Measurements from ENCODE around the gene RNGTT.

The RNGTT gene

DNA sequence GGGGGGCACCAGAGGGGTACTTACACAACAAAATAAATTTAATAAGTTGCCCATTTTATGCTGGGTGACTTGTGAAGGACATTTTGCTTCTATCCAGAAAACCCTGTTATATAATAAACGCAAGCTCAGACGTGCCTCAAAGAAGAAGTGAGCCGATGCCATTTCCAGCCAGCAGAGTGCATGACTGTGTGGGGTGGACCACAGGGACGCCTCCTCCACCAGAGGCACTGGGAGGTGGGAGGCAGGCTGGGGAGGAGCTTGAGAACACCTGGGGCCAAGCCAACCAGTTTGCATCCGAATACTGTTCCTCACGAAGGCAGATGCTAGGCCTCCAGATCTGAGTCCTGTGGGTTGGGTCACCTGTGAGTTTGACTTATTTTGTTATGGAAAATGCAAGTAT, 363.8 kb downstream of the RNGTT start:
- no peak for DNase-seq (ENCODE audit: low read depth, low spot score)

DNA sequence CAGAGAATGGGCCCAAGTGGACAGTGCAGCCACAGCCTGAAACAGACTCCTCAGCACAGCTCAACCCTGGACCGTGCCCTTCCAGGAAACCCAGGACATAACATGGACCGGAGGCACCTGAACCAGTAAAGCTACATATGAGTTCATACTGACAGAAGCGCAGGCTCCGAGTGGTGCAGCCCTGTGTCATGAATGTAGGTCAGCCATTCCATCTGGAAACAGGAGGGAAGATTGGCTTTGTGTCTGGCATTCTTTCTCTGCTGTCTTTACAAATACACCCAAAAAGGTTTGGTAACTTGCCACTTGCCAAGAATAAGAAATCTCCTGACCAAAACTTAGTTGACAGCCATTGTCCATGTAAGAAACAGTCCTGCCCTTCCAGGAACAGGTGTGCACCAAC, 366.6 kb downstream of the RNGTT start:
- no peak for DNase-seq (ENCODE audit: low read depth, low spot score)

DNA sequence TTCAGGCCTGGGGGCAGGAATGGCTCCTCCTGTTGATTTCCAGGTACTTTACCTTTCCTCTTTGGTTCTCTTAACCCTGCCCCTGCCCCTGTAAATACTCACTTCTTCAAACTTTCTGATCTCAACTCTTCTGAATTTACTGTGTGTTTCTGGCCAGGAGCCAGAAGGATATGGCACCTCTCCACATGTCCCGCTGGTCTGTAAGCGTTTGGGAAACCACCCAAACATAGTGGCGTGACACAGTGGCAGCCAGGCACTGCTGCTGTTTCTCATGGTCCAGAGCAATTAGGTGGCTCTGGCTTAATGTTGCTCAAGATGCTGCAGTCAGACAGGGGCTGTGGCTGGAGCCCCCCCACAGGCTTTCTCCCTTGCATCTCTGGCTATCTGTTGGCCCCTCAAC, 374.5 kb downstream of the RNGTT start:
- no peak for DNase-seq (ENCODE audit: low read depth, low spot score)

DNA sequence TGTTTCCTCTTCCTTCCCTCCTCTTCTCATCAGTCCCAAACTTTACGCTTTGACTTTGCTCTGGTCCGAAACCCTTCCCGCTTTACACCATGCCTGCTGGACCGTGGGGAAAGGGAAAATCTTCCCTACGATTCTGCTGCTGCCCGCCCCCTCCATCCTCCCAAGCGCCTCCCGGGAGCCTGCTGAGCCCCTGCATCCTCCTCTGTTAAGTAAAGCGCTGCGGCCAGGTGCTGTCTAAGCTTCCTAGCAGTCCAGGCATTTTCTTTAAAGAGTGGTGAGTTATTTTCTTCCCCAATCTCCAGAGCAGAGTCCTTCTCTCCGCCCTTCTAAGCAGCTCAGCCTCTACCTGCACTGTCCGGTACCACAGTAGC, 376.3 kb downstream of the RNGTT start:
- DNase-seq (ENCODE audit: low read depth, low spot score), result no peak

DNA sequence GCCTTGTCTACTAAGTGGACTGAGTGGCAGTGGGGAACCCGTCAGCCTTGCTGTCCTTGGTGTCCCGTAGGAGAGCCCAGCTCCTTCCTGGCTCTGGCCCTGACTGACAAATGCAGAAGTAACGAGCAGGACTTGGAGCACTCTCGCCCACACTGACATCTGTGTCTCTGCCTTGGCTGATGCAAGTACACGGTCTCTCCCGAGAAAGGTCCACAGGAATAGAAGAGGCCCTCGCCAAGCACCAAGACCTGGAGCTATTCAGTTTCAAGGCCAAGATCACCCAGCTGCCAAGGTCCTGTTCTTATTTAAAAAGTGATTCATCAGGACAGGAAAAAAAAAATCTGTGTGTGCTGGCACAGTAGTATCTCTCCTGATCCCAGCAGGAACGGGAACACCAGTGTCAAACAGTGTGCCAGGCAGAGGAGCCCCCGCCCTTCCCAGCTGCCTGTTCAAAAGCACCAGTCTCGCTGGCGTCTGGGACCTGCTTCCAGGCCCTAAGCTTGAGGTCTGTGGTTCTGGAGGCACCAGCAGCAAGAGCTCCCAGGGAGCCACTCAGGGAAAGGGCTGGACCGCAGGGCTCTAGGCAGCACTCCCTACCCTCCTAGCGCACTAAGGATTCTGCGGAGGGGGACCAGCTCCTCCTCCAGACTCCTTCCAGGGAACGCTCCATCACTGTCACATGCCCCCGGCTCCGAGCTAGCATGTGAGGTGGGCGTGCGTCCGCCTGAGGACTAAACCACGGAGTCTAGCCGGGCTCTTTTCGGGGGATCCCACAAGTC, 376.9 kb downstream of the RNGTT start:
- DNase-seq (ENCODE audit: low read depth, low spot score), result no peak

DNA sequence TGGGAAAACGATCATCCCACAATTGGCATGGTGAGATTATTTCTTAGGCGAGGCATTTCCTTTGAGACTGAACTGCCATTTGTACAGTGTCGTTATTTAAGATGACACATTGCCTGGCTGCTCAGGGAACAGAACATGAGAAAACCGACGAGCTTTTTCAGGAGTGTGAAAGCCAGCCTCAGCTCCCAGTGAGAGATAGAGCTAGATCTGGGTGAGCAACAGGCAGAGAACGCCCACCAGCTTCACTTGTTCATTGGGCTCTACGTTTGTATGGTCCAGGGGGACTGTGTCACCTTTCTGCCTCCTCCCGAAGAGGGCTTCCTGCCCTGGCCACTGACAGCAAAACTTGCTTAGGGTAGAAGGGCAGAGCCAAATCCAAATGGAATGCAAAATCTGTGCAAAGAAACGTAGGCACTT, 378.1 kb downstream of the RNGTT start:
- DNase-seq (ENCODE audit: low read depth, low spot score), result no peak

DNA sequence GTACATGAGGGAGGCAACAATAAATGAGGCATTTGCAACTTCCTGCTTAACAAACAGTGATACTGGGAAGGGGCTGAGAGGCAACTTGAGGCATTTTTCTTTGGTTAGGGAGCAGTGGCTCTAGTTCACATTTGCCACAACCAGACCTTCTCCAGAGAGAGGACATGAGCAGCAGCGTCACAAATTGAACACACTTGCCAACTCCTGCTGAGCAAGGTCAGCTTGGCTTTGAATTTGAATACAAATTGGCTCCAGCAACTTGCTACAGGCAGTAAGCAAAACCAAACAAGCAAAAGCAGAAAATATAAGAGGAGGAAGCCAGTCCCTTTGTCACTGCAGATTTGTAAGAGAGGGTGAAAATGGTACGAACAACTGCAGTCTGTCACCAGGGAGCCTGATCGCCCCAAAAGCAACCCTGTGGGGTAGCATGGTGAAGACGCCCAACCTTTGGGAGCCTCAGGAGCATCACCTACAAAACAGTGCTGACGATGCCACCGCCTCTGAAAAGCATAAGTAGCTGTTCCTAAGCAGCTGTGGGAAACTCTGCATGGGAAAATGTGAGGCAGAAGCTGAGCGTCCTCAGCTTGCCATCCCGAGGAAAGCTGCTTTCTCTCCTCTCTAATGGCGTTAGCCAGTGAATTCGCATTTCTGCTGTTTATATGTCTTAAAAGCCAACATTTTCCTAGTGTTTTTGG, 378.7 kb downstream of the RNGTT start:
- DNase-seq (ENCODE audit: low read depth, low spot score), result no peak

DNA sequence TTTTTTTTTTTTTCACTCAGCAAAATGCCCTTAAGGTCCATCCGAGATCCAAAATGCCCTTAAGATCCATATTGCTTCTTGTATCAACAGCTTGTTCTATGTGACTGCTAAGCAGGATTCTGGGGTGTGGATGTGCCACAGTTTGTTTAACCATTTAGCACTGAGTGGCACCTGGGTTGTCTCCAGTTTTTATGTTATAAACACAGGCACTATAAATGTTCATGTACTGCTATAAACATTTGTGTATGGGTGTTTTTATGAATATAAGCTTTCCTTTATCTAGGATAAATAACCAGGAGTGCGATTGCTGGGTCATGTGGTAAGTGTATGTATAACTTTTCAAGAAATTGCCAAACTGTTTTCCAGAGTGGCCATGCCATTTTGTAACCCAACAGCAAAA, 386.0 kb downstream of the RNGTT start:
- DNase-seq (ENCODE audit: low read depth, low spot score), result no peak

DNA sequence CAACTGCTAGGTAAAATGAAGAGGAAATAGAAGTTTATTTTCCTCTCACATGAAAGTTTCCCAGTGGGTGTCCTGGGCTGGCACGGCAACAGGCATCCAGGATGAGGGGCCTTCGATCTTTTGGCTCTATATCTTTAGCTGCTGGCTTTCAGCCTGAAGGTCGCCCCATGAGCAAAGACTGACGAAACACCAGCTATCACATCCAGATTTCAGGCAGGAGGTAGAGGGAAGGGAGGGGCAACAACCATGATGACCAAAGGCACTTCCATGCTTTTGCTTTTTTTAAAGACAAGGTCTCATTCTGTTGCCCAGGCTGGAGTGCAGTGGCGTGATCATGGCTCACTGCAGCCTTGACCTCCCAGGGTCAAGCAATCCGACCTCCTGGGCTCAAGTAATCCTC, 387.9 kb downstream of the RNGTT start:
- DNase-seq (ENCODE audit: low read depth, low spot score), result no peak

DNA sequence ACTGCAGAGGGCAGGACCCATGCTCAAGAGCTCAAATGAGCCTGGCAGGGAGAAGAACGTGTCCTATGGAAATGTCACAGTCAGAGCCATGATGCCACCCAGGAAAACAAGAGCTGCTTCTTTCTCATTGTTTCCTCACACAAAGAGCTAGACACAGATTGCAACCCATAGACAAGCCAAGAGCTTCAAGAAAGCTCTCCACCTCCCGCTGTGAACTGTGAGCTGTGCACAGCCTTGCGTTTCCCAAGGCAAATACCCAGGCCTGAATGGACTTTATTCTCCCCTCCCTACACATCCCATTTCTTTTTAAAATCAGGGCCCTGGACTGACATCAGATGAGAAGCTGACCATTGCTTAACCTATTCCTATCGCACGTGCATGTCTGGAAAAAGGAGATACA, 388.8 kb downstream of the RNGTT start:
- DNase-seq (ENCODE audit: low read depth, low spot score), result no peak

DNA sequence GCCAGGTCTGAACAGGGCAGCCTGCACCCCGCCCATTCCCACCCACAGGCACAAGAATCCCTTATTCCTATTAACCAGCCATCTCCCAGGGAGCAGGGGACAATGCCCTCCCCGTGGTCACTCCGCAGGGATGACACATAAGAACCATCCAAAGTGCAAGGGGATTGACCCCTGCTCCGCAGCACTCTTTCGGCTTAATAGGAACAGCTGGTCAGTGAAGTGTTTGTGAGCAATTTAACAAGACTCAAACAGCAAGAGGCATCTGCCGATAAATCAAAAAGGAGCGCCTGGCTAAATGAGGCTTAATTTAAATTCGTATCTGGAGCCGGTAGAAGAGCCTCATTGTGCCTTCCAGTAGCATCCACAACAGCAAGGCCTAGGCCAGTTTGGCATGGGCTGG, 389.4 kb downstream of the RNGTT start:
- no peak for DNase-seq (ENCODE audit: low read depth, low spot score)

DNA sequence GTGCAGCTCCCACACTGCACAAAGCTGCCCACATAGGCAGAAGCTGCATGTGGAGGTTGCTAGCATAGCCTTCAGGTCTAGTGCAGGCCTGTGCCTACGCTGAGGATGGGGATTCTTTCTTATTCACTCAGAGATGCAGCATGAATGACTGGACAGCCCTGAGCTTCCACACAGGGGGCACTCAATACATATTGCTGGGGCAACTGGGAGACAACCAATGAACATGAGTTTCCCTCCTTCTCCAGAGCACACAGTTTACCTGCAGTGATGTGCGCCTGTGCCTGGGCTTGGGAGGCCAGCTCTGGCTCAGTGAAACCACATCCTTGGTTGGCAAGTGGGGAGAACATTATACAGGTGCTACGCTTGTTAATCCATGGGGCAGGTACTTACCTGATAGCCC, 389.9 kb downstream of the RNGTT start:
- DNase-seq (ENCODE audit: low read depth, low spot score), result no peak

DNA sequence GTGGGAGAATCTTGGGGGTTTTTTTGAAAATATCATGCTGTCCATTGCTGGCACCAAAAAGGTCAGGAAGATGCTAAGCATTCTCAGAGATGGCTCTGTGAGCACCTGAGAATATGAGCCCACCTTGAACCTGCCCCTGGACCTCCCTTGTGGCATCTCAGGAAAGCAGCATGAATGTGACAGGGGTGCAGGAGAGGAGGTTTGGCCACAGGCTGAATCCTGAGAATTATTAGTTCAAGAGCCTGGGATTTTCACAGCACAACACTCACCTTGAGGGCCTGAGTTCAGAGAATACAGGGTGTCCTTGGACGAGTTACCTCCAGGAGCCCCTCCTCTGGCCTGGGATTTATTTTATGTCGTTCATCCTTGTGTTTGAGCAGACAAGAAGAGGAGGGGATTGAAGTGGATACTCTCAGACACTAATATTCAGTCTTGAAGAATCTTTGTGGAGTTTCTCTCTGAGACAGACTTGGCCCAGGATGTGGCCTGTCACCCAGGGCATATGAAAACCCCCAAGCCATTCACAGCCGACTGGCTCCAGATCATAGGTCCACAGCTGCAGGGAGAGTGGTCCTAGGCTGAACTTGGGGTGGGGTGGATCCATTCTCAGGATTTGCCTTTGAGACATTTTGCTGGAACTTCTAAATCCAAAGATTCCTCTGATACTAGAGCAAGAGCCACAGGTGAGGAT, 390.8 kb downstream of the RNGTT start:
- no peak for DNase-seq (ENCODE audit: low read depth, low spot score)

DNA sequence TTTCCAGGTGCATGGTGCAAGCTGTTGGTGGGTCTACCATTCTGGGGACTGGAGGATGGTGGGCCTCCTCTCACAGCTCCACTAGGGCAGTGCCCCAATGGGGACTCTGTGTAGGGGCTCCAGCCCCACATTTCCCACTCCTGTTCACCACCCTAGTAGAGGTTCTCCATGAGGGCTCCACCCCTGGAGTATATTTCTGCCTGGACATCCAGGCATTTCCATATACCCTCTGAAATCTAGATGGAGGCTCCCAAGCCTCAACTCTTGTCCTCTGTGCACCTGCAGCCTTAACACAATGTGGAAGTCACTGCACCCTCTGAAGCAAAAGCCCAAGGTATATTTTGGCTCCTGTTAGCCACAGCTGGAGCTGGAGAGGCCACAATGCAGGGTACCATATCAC, 393.5 kb downstream of the RNGTT start:
- DNase-seq (ENCODE audit: low read depth, low spot score), result no peak

DNA sequence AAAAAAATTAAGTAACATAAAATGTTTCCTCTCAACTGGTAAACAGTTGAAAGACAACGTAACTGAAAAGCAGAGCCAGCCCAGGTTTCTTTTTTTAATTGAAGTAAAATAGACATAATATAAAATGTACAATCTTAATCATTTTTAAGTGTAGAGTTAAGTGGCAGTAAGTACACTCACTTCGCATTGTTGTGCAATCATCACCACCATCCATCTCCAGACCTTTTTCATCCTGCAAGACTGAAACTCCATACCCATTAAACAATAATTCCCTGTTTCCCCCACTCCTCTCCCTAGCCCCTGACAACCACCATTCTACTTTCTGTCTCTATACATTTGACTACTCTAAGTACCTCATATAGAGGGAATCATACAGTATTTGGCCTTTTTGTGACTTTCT, 395.7 kb downstream of the RNGTT start:
- no peak for DNase-seq (ENCODE audit: low read depth, low spot score)

DNA sequence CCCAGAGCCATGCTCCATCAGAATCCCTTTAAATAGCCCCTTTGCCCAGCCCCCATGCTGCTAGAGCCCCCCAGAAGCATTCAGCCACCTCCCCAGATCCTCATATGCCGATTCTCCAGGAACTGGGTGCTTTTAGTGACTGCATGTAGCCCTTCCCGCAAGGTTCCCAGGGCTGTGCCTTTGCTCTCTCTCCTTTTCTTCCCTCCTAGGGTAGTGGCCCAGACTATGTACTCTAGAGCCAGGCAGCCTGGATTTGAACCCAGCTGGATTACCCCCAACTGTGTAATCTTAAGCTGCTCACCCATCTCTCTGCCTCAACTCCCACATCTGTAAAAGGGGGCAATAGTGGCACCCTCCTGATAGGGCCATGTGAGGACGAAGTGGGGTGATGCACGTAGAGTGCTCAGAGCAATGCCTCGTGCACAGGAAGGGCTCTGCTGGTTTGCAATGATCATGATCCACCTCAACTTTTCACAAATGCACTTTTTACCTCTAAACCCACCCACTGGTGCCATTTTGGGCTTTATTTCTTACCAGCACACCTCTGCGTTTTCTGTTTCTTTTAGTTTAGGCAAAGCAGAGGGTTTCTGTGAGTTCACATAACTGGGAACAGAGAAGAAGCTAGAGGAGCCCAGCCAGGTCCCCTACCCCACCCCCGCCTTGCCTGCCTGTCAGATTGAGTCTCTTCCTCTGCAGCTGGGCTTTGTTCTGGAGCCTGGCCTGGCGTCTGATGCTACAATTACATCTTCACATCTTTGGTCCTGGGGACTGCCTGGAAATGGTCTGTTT, 396.5 kb downstream of the RNGTT start:
- no peak for DNase-seq (ENCODE audit: low read depth, low spot score)

DNA sequence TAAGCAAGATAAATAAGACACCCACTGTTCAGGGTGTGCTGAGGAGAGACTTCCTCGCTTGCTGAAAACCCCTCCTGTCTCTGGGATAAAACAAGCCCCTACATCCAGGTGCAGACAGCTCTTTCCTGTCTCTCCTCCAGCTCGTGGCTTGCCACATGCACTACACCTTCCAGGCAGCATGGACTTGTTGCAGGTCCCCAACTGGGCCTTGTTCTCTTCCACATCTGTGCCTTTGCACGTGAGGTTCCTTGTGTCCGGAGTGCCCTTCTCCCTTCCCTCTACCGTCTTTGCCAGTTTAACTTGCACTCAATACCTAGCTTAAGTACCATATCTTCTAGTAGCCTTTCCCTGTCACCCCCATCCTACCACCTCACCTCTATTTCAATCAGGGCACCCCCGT, 397.6 kb downstream of the RNGTT start:
- DNase-seq (ENCODE audit: low read depth, low spot score), result no peak

DNA sequence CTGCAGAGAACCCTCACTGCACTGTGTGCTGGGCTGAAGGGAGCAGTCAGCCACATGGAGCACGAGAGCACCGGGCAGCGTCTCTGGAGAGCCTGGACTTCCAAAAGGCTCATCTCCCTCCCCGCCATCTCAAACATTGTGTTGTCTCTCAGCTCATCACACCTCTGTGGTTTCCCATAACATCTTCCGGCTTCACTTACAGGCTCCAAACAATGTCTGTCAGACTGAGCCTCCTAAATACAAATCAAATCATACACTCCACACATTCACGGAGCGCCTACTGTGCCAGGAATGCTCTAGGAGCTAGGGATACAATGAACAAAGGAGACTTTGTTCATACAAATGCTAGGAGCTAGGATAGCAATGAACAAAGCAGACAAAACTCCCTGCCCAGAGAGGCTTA, 398.0 kb downstream of the RNGTT start:
- no peak for DNase-seq (ENCODE audit: low read depth, low spot score)

DNA sequence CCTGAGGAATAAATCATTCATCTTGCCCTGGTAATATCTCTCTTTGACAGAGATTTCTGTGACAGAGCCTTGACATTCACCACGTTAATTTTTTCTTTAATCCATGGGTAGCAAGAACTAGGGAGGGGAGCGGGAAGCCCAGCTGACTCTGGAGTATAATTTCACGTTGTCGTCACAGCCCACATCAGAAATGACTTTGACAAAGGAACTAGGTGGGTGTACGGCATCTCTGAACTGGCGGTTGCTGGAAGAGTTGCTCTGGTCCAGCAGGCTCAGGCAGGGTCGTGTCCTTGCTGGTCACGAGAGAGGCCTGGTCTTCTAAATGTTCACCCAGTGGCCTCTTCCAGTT, 400.2 kb downstream of the RNGTT start:
- DNase-seq (ENCODE audit: low read depth, low spot score), result no peak

DNA sequence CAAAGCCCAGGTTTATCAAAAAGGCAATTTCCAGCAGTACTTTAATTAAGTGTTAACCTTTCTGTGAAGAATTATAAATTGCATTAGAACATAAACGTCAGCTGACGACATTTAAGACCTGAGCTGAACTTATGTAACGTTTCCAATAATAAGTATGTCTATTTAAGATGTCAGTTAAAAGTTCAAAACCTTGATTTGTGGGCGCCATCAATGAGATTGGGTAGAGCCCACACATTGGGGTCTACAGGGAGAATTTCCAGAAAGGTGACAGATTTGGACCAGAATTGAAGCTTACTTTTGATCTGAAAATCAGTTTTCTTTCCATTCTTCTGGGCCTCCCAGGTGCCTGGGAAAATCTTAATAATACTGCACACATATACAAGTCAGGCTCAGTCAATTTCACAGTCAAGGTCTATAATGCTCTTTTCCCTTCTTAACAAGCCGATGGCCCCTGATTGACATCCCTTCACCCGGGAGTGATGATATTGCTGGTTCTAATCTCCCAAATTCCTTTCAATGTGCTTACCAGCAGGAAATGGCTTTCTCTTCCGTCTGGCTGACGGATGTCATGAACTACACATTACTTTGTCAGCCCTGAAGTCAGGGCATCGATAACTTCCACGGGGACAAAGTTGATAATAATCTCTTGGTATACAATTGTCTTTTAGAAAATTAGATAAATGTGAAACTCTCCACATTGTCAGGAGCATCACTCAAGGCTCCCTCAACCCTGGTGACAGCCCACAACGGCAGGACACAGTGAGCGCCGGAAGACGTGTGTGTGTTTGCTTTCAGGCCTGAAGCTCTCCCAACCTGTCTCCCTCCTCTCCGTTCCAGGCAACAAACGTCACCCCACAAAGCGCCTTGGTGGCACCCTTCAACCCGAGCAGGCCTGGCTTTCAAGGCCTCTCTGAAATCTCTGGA, 400.8 kb downstream of the RNGTT start:
- no peak for DNase-seq (ENCODE audit: low read depth, low spot score)

DNA sequence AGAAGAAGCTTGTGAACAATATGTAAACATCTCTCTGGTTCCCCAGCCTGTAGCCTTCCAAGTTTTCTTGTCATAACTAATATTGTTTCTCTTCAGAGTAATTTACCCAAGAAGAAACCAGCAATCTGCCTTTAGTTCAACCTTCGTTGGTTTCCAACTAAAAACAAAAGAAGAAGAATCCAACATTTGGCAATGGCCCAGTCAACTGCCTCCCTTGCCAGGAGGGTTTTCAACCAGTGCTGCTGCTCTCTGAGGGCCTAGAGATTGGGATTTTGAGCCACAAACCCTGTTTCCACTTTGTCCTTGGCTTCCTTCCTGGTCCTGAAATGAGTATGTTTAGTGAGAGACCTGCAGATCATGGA, 401.5 kb downstream of the RNGTT start:
- DNase-seq (ENCODE audit: low read depth, low spot score), result no peak
